NT2/D1 (cell line): ENCODE data around the gene DCLK3.

Experiments
- DNase-seq: peaks from one replicate; pipeline ENCODE4 v3.0.0-alpha.2; 2011; ENCODE audit warnings: low read depth, low spot score
- H3K27me3 ChIP-seq: 2 replicates; pipeline ENCODE4 v1.6.0; 2011; ENCODE audit warnings: mild to moderate bottlenecking; ENCODE audit not compliant: insufficient read length, insufficient read depth
- H3K36me3 ChIP-seq: 2 replicates; pipeline ENCODE4 v1.6.1; 2011; ENCODE audit warnings: mild to moderate bottlenecking, low read length, mixed read lengths; ENCODE audit not compliant: insufficient read depth, insufficient read length
- H3K4me1 ChIP-seq: 2 replicates; pipeline ENCODE4 v1.5.1; 2011; ENCODE audit not compliant: insufficient read depth, insufficient read length
- H3K4me3 ChIP-seq: 2 replicates; pipeline ENCODE4 v1.5.1; 2011; ENCODE audit warnings: low read depth; ENCODE audit not compliant: insufficient read length
- H3K9ac ChIP-seq: 2 replicates; pipeline ENCODE4 v1.6.0; 2011; ENCODE audit warnings: low read depth; ENCODE audit not compliant: insufficient read length
- H3K9me3 ChIP-seq: 2 replicates; pipeline ENCODE4 v1.5.1; 2011; ENCODE audit warnings: mild to moderate bottlenecking, low read length; ENCODE audit not compliant: insufficient read depth
- SUZ12 ChIP-seq: IDR thresholded peaks from 2 replicates; pipeline ENCODE4 v1.6.1; 2011; ENCODE audit not compliant: insufficient read length, insufficient read depth; ENCODE audit errors: extremely low read depth
- YY1 ChIP-seq: IDR thresholded peaks from 2 replicates; pipeline ENCODE4 v1.6.1; 2011; ENCODE audit not compliant: insufficient read length, insufficient read depth
- ZNF274 ChIP-seq: IDR thresholded peaks from 2 replicates; pipeline ENCODE4 v1.6.1; 2011; ENCODE audit warnings: mild to moderate bottlenecking, low read depth, low read length

The DCLK3 gene

GRCh38 chr3:36743826-36744225 is 20.5 kb downstream of the DCLK3 start:
- H3K9me3 ChIP-seq: no peaks in the 10 kb centered on the region
- no peaks in the 10 kb centered on the region for H3K27me3 ChIP-seq
- H3K4me1 ChIP-seq: no peaks in the 10 kb centered on the region
- TF ChIP-seq ZNF274: no peak
- TF ChIP-seq SUZ12: no peak
- TF ChIP-seq YY1: no peak
- H3K36me3 ChIP-seq: no peaks in the 10 kb centered on the region
- no peak for DNase-seq
- H3K9ac ChIP-seq: no peak overlapping the region
- no peak overlapping the region for H3K4me3 ChIP-seq

- TF ChIP-seq ZNF274 (no peak), YY1 (no peak), SUZ12 (no peak)
- H3K36me3 ChIP-seq: no peaks in the 10 kb centered on the region
- H3K27me3 ChIP-seq: no peaks in the 10 kb centered on the region
- no peak for DNase-seq
- H3K9ac ChIP-seq: no peak overlapping the region
- H3K9me3 ChIP-seq: no peaks in the 10 kb centered on the region
- no peaks in the 10 kb centered on the region for H3K4me1 ChIP-seq
- H3K4me3 ChIP-seq: no peak overlapping the region
Observed at GRCh38 chr3:36741285-36741684, 23.1 kb downstream of the DCLK3 start.

- Histone ChIP-seq H3K4me1 (no peaks in the 10 kb centered on the region), H3K9me3 (no peaks in the 10 kb centered on the region), H3K36me3 (no peaks in the 10 kb centered on the region), H3K4me3 (no peak overlapping the region), H3K9ac (no peak overlapping the region), H3K27me3 (no peaks in the 10 kb centered on the region)
- no peak for TF ChIP-seq YY1
- no peak for TF ChIP-seq SUZ12
- no peak for TF ChIP-seq ZNF274
- no peak for DNase-seq
Observed at GRCh38 chr3:36740787-36741186, 23.6 kb downstream of the DCLK3 start.

GRCh38 chr3:36738702-36739101 is 25.7 kb downstream of the DCLK3 start:
- no peaks in the 10 kb centered on the region for H3K4me1 ChIP-seq
- H3K9ac ChIP-seq: no peak overlapping the region
- no peak for DNase-seq
- no peaks in the 10 kb centered on the region for H3K36me3 ChIP-seq
- no peaks in the 10 kb centered on the region for H3K9me3 ChIP-seq
- H3K27me3 ChIP-seq: no peaks in the 10 kb centered on the region
- H3K4me3 ChIP-seq: no peak overlapping the region
- no peak for TF ChIP-seq SUZ12

GRCh38 chr3:36736301-36736700 is 28.1 kb downstream of the DCLK3 start:
- no peaks in the 10 kb centered on the region for H3K4me1 ChIP-seq
- TF ChIP-seq YY1 (no peak), SUZ12 (no peak), ZNF274 (no peak)
- no peaks in the 10 kb centered on the region for H3K27me3 ChIP-seq
- H3K4me3 ChIP-seq: no peak overlapping the region
- no peak overlapping the region for H3K9ac ChIP-seq
- no peak for DNase-seq
- no peaks in the 10 kb centered on the region for H3K9me3 ChIP-seq
- H3K36me3 ChIP-seq: no peaks in the 10 kb centered on the region

- Histone ChIP-seq H3K9ac (no peak overlapping the region), H3K27me3 (no peaks in the 10 kb centered on the region), H3K4me3 (no peak overlapping the region), H3K4me1 (no peaks in the 10 kb centered on the region), H3K36me3 (no peaks in the 10 kb centered on the region), H3K9me3 (no peaks in the 10 kb centered on the region)
- no peak for TF ChIP-seq ZNF274
- TF ChIP-seq SUZ12: no peak
- no peak for TF ChIP-seq YY1
- no peak for DNase-seq
Observed at GRCh38 chr3:36734742-36735141, 29.6 kb downstream of the DCLK3 start.

- Histone ChIP-seq H3K9ac (no peak overlapping the region), H3K27me3 (no peaks in the 10 kb centered on the region), H3K36me3 (no peaks in the 10 kb centered on the region), H3K4me1 (no peaks in the 10 kb centered on the region), H3K9me3 (no peaks in the 10 kb centered on the region), H3K4me3 (no peak overlapping the region)
- no peak for DNase-seq
- no peak for TF ChIP-seq ZNF274
- TF ChIP-seq SUZ12: no peak
- TF ChIP-seq YY1: no peak
Observed at GRCh38 chr3:36733723-36734122, 30.6 kb downstream of the DCLK3 start.

GRCh38 chr3:36733162-36733696 is 31.1 kb downstream of the DCLK3 start:
- H3K9ac ChIP-seq: no peak overlapping the region
- no peaks in the 10 kb centered on the region for H3K36me3 ChIP-seq
- H3K4me1 ChIP-seq: no peaks in the 10 kb centered on the region
- H3K4me3 ChIP-seq: no peak overlapping the region
- TF ChIP-seq YY1: no peak
- no peak for TF ChIP-seq ZNF274
- no peak for TF ChIP-seq SUZ12
- no peak for DNase-seq
- H3K27me3 ChIP-seq: no peaks in the 10 kb centered on the region
- no peaks in the 10 kb centered on the region for H3K9me3 ChIP-seq
